A549 (cell line): ENCODE data around the gene SPAG17. TPM values are rescaled to one million over a fixed set of nuclear protein-coding genes. Genes with fewer than 3 reads are reported as not detected.

Experiments
- ATAC-seq, 2 experiments: fragments of 200-7000 bp in 1 of 2; fragments of >200 bp in 1 of 2; cut with Nextera tagmentation in 1 of 2; cut with Tn5 transposase in 1 of 2; 3 replicates each; pipeline versions ENCODE4 v1.8.0 to v1.9.1; 2018 to 2020; ENCODE audit warnings: mild to moderate bottlenecking in 1 of 2, moderate library complexity in 1 of 2
- CTCF ChIA-PET: fragments of 300-600 bp; sonication (Branson Sonifier 250); formaldehyde crosslinking; extraction: SDS; loops from one replicate; lab custom pipeline; 2021; ENCODE audit warnings: antibody characterized with exemption, inconsistent platforms; lab: Yijun Ruan, JAX
- POLR2A ChIA-PET: fragments of 350-600 bp; formaldehyde crosslinking; extraction: SDS; loops from one replicate; lab custom pipeline; 2021; ENCODE audit warnings: antibody characterized with exemption, inconsistent platforms; lab: Yijun Ruan, JAX
- DNase-seq, 2 experiments: peaks; one replicate each; pipeline versions ENCODE4 v3.0.0 to v3.0.0-alpha.2; 2011 to 2016; ENCODE audit warnings: low read depth in 1 of 2, low spot score in 1 of 2
- FAIRE-seq: peaks from 2 replicates; lab custom pipeline; 2011; peaks lifted over from hg19 to GRCh38; lab: Jason Lieb, UNC
- H3K27ac ChIP-seq, 2 experiments: fragments of >200 bp; sonication (Bioruptor Twin); formaldehyde crosslinking; 3 replicates each; pipeline ENCODE4 v1.5.1; 2016 to 2017
- H3K4me1 ChIP-seq: fragments of >200 bp; sonication (Bioruptor Twin); formaldehyde crosslinking; 3 replicates; pipeline ENCODE4 v1.6.1; 2016
- H3K4me2 ChIP-seq: fragments of >200 bp; sonication (Bioruptor Twin); formaldehyde crosslinking; 3 replicates; pipeline ENCODE4 v1.6.1; 2016
- H3K4me3 ChIP-seq: fragments of >200 bp; sonication (Bioruptor Twin); formaldehyde crosslinking; 3 replicates; pipeline ENCODE4 v1.5.1; 2016
- H3K9me3 ChIP-seq: fragments of >200 bp; sonication (Bioruptor Twin); formaldehyde crosslinking; 3 replicates; pipeline ENCODE4 v1.6.1; 2016
- CHD2 ChIP-seq: fragments of 150-350 bp; IDR thresholded peaks from 2 replicates; pipeline ENCODE4 v1.6.1; 2014; ENCODE audit warnings: low read length; ENCODE audit not compliant: partially characterized antibody
- CTCF ChIP-seq: fragments of >200 bp; sonication (Bioruptor Twin); formaldehyde crosslinking; IDR thresholded peaks from 3 replicates; pipeline ENCODE4 v1.5.1; 2016
- ESRRA ChIP-seq: fragments of 150-350 bp; IDR thresholded peaks from 2 replicates; pipeline ENCODE4 v1.6.1; 2014; ENCODE audit warnings: mild to moderate bottlenecking, low read length, borderline replicate concordance
- FOXS1 ChIP-seq: fragments of 250-450 bp; sonication (Bioruptor Pico); IDR thresholded peaks from 2 replicates; pipeline ENCODE4 v1.5.0; 2020; ENCODE audit warnings: mild to moderate bottlenecking, moderate library complexity
- GATA3 ChIP-seq: IDR thresholded peaks from 2 replicates; pipeline ENCODE4 v1.6.1; 2012; ENCODE audit warnings: borderline replicate concordance
- HOXB13 ChIP-seq: fragments of 250-450 bp; sonication (Bioruptor Pico); IDR thresholded peaks from 2 replicates; pipeline ENCODE4 v1.5.0; 2020; ENCODE audit warnings: low read depth, mild to moderate bottlenecking, moderate library complexity
- HOXB5 ChIP-seq: fragments of 250-450 bp; sonication (Bioruptor Pico); IDR thresholded peaks from 2 replicates; pipeline ENCODE4 v1.5.0; 2020; ENCODE audit warnings: mild to moderate bottlenecking, moderate library complexity
- JUN ChIP-seq, 2 experiments: fragments of >200 bp; sonication (Bioruptor Twin); formaldehyde crosslinking; IDR thresholded peaks; 2 replicates in 1 of 2; 3 replicates in 1 of 2; pipeline ENCODE4 v1.6.1; 2016 to 2017
- KDM1A ChIP-seq: fragments of 200-600 bp; sonication (generic); IDR thresholded peaks from 2 replicates; pipeline ENCODE4 v1.6.1; 2016; ENCODE audit warnings: low read depth, mild to moderate bottlenecking
- MAFK ChIP-seq: fragments of 450-650 bp; IDR thresholded peaks from 2 replicates; pipeline ENCODE4 v1.6.1; 2014; ENCODE audit not compliant: partially characterized antibody
- NFE2L2 ChIP-seq: fragments of 150-350 bp; conservative IDR thresholded peaks from 2 replicates; pipeline ENCODE4 v1.6.1; 2014; ENCODE audit warnings: low read length
- NPAS2 ChIP-seq: fragments of 250-450 bp; sonication (Bioruptor Pico); IDR thresholded peaks from 2 replicates; pipeline ENCODE4 v1.8.0; 2022; ENCODE audit warnings: mild to moderate bottlenecking, moderate library complexity, borderline replicate concordance
- POLR2A ChIP-seq: IDR thresholded peaks from 2 replicates; pipeline ENCODE4 v1.6.1; 2012; ENCODE audit warnings: mild to moderate bottlenecking, low read length
- RAD21 ChIP-seq, 2 experiments: fragments of >200 bp in 1 of 2; sonication (Bioruptor Twin) in 1 of 2; formaldehyde crosslinking in 1 of 2; IDR thresholded peaks in 1 of 2; conservative IDR thresholded peaks in 1 of 2; 2 replicates in 1 of 2; 3 replicates in 1 of 2; pipeline ENCODE4 v1.6.1; 2012 to 2018; ENCODE audit warnings: inconsistent platforms in 1 of 2
- REST ChIP-seq: fragments of 200-600 bp; sonication (generic); IDR thresholded peaks from 2 replicates; pipeline ENCODE4 v1.6.1; 2016; ENCODE audit warnings: antibody characterized with exemption, mild to moderate bottlenecking, moderate library complexity
- RNF2 ChIP-seq: fragments of 200-600 bp; sonication (generic); IDR thresholded peaks from 2 replicates; pipeline ENCODE4 v1.6.1; 2016; ENCODE audit warnings: low read depth, mild to moderate bottlenecking, antibody characterized with exemption, moderate library complexity, borderline replicate concordance
- TP53 ChIP-seq: fragments of 250-450 bp; sonication (Bioruptor Pico); IDR thresholded peaks from 2 replicates; pipeline ENCODE4 v1.5.0; 2021; ENCODE audit warnings: mild to moderate bottlenecking, moderate library complexity
- USF2 ChIP-seq: fragments of 450-650 bp; IDR thresholded peaks from 2 replicates; pipeline ENCODE4 v1.6.1; 2014; ENCODE audit warnings: antibody characterized with exemption
- ZC3H11A ChIP-seq: fragments of 450-650 bp; IDR thresholded peaks from 2 replicates; pipeline ENCODE4 v1.6.1; 2014; ENCODE audit warnings: antibody characterized with exemption, mild to moderate bottlenecking
- ZFP36 ChIP-seq: fragments of 450-650 bp; IDR thresholded peaks from 2 replicates; pipeline ENCODE4 v1.6.1; 2014; ENCODE audit warnings: borderline replicate concordance; ENCODE audit not compliant: partially characterized antibody
- WGBS: methylation state at CpG from one replicate; pipeline ENCODE4 v1.1.6; 2017; ENCODE audit errors: missing lambda C conversion rate; 5-methylcytosine and 5-hydroxymethylcytosine counted together
- polyA plus RNA-seq, 4 experiments: library from polyadenylated mRNA; depleted of rRNA in 3 of 4; stranded (reverse); fragments of >200 nt; fragmentation: RNase III in 1 of 4; extraction: RNeasy Plus Mini Kit Qiagen cat#74134 plus additional on column Dnase treatment in 1 of 4; gene quantifications; 2 replicates in 3 of 4; 3 replicates in 1 of 4; pipeline ENCODE4 v1.2.3, GENCODE V29; 2011 to 2017

Gene SPAG17
- polyA plus RNA-seq, 2 of the 4 experiments (the other 2 are of a cell fraction), result 0.13 TPM; not detected in 1

DNA sequence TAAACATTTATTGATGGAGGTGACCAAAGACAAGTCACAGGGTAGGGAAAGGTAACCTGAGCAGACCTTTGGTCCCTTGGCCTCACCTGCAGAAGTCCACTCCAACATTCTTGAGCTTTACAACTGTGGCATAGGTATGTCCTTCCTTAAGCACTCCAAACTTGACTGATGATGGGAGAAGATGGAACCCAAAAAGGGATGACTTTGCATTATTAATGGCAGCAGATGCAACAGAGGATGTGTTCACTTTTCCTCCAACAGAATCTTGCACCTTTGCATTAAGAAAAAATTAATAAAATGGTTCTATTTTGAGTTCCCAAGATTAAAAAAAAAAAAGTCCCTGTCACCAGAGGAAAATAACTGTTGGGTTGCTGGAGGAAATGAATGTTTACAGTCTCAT lies 213.3 kb downstream of the SPAG17 start:
- FAIRE-seq, result no peak

GRCh38 chr1:117970252-117970651 lies 214.8 kb downstream of the SPAG17 start:
- H3K27ac ChIP-seq, result no peak overlapping the region
- no peaks in the 10 kb centered on the region for H3K4me1 ChIP-seq
- 94% methylated on average over 9 of the region's 9 CpGs for WGBS
- FAIRE-seq (no peak), ATAC-seq (no peak), DNase-seq (no peak)
- H3K4me2 ChIP-seq, result no peak overlapping the region
- ChIA-PET POLR2A (no interaction called here), CTCF (interaction anchor here (0.9 kb wide), 1 partner anchor 11 kb away, joined by 3 read pairs; no protein-coding TSS in a partner anchor)
- no peak for TF ChIP-seq POLR2A
- TF ChIP-seq JUN (IDR thresholded peaks at IDR 0.05), result no peak
- no peak for TF ChIP-seq CTCF
- no peak for TF ChIP-seq GATA3
- TF ChIP-seq ESRRA, result no peak
- no peak for TF ChIP-seq NPAS2 (CRISPR knock-in tag)
- no peak for TF ChIP-seq ZC3H11A
- TF ChIP-seq REST, result no peak
- TF ChIP-seq MAFK, result no peak
- no peak for TF ChIP-seq KDM1A
- no peak for TF ChIP-seq HOXB13 (CRISPR knock-in tag)
- TF ChIP-seq TP53 (CRISPR knock-in tag), result no peak
- no peak for TF ChIP-seq RAD21 (conservative IDR thresholded peaks at IDR 0.05 in 1 of 2, IDR thresholded peaks at IDR 0.05 in 1 of 2)
- no peak for TF ChIP-seq CHD2
- TF ChIP-seq FOXS1 (CRISPR knock-in tag), result no peak
- no peak for TF ChIP-seq NFE2L2
- no peak overlapping the region for H3K4me3 ChIP-seq
- H3K9me3 ChIP-seq, result no peaks in the 10 kb centered on the region

More for the DNA sequence above, 213.3 kb downstream of the SPAG17 start:
- H3K4me2 ChIP-seq, result no peak overlapping the region
- no peak for TF ChIP-seq HOXB5 (CRISPR knock-in tag)
- TF ChIP-seq RNF2, result no peak
- TF ChIP-seq ZFP36, result no peak
- TF ChIP-seq MAFK, result peak; percentile 60
- TF ChIP-seq USF2, result no peak
- ChIA-PET CTCF (no interaction called here), POLR2A (no interaction called here)
- DNase-seq (no peak), ATAC-seq (no peak)
- no peaks in the 10 kb centered on the region for H3K4me1 ChIP-seq
- H3K27ac ChIP-seq, result no peak overlapping the region
- H3K9me3 ChIP-seq, result no peaks in the 10 kb centered on the region
- no peak overlapping the region for H3K4me3 ChIP-seq
